Cardiac muscle cell (in vitro differentiated cells and primary cell): ENCODE results near the gene PDZRN3. TPM values are rescaled to one million over a fixed set of nuclear protein-coding genes. Genes with fewer than 3 reads are reported as not detected.

Experiments used
- DNase-seq, 2 donors: peaks; one replicate each; pipeline versions ENCODE4 v3.0.0 to v3.0.0-alpha.2; 2010 to 2017; ENCODE audit warnings: low read depth in 1 of 2, low spot score in 1 of 2
- H3K27ac ChIP-seq: fragments of 200-600 bp; sonication (generic); 2 replicates; pipeline ENCODE4 v1.5.1; 2016
- H3K27me3 ChIP-seq: fragments of 200-600 bp; sonication (generic); 2 replicates; pipeline ENCODE4 v1.6.0; 2016; ENCODE audit warnings: control low read depth
- H3K36me3 ChIP-seq: fragments of 200-600 bp; sonication (generic); 2 replicates; pipeline ENCODE4 v1.5.1; 2016; ENCODE audit warnings: control low read depth
- H3K4me1 ChIP-seq: fragments of 200-600 bp; sonication (generic); 2 replicates; pipeline ENCODE4 v1.8.1; 2017; ENCODE audit warnings: low read depth, mild to moderate bottlenecking, mixed run types
- H3K4me3 ChIP-seq: fragments of 200-600 bp; sonication (generic); 2 replicates; pipeline ENCODE4 v1.5.1; 2016; ENCODE audit warnings: mild to moderate bottlenecking
- H3K9me3 ChIP-seq: fragments of 200-600 bp; sonication (generic); 2 replicates; pipeline ENCODE4 v1.5.1; 2017; ENCODE audit warnings: low read depth, mild to moderate bottlenecking, control low read depth
- CTCF ChIP-seq: IDR thresholded peaks from 2 replicates; pipeline ENCODE4 v1.5.1; 2012; ENCODE audit warnings: low read depth, mild to moderate bottlenecking, low read length
- polyA plus RNA-seq: library from polyadenylated mRNA; unstranded; fragments of >200 nt; fragmentation: Nextera tagmentation; extraction: Ambion mirVana; gene quantifications from 2 replicates; pipeline ENCODE4 v1.2.1, GENCODE V29; 2016
- total RNA-seq: library from RNA; depleted of rRNA; stranded (reverse); fragments of >200 nt; gene quantifications from 2 replicates; pipeline ENCODE4 v1.2.3, GENCODE V29; 2016

The PDZRN3 gene
- total and polyA plus RNA-seq, 2 experiments from 2014 or later, result 63.9 to 94.7 TPM

DNA sequence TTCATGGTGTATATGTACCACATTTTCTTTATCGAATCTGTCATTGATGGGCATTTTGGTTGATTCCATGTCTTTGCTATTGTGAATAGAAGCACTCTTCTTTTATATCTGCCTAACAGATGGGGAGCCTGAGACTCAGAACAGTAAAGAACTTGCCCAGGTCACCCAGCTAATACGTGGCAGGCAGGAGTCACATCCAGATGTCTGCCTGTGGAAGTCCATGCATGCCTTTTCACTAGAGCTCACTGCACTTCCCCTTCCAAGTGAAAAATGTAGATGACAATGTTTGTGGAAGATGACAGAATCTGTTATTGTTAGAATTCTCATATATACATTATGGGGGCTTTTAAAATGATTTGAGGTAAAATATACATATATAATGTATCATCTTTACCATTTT lies 165.0 kb downstream of the PDZRN3 start:
- Histone ChIP-seq H3K36me3 (no peaks in the 10 kb centered on the region), H3K4me1 (no peaks in the 10 kb centered on the region), H3K27me3 (no peaks in the 10 kb centered on the region), H3K9me3 (no peaks in the 10 kb centered on the region), H3K27ac (no peak overlapping the region), H3K4me3 (no peak overlapping the region)
- DNase-seq, result no peak
- no peak for TF ChIP-seq CTCF

DNA sequence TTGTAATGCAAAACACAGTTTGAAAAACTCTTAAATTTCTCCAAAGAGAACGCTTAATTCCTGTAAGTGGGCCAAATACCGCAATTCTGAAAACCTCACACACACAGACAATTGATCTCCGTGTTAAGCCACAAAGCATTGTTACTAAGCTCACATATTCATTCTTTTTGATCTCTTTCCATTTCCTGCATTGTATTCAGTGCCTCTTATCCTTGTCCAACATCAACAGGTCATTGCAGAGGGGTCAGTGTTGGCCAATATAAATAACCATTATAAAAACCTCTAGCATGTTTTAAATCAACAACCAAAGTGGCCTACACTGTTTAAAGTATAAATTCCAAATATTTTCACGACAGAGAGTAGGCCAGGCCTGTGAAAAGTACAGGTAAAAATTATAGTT lies 171.1 kb downstream of the PDZRN3 start:
- no peaks in the 10 kb centered on the region for H3K9me3 ChIP-seq
- DNase-seq, result peak in 1 of 2 donors; percentile 22
- no peaks in the 10 kb centered on the region for H3K36me3 ChIP-seq
- no peak overlapping the region for H3K27ac ChIP-seq
- peaks cover 19% of the 10 kb centered on the region for H3K4me1 ChIP-seq
- TF ChIP-seq CTCF, result no peak
- H3K27me3 ChIP-seq, result no peaks in the 10 kb centered on the region
- H3K4me3 ChIP-seq, result no peak overlapping the region

DNA sequence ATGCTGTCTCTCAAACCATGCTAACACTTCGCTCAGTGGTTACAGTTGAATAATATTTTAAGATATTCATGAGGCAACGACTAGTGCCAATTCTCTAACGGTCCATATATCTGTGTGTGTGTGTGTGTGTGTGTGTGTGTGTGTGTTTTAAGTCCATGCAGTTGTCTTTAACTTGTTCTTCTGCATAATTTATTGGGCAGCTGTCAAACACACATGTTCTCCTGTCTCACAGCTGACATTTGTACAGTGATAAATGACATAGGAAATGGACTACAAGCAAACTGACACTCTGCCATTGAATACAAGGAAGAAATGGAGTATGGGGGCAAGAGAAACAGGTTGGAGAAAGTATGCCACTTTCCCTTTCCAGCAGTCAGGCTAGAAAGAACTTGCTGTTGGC lies 172.0 kb downstream of the PDZRN3 start:
- DNase-seq, result no peak
- no peak for TF ChIP-seq CTCF
- Histone ChIP-seq H3K27me3 (no peaks in the 10 kb centered on the region), H3K4me3 (no peak overlapping the region), H3K9me3 (no peaks in the 10 kb centered on the region), H3K27ac (peak overlapping the region; percentile 78), H3K4me1 (peaks cover 19% of the 10 kb centered on the region), H3K36me3 (no peaks in the 10 kb centered on the region)

DNA sequence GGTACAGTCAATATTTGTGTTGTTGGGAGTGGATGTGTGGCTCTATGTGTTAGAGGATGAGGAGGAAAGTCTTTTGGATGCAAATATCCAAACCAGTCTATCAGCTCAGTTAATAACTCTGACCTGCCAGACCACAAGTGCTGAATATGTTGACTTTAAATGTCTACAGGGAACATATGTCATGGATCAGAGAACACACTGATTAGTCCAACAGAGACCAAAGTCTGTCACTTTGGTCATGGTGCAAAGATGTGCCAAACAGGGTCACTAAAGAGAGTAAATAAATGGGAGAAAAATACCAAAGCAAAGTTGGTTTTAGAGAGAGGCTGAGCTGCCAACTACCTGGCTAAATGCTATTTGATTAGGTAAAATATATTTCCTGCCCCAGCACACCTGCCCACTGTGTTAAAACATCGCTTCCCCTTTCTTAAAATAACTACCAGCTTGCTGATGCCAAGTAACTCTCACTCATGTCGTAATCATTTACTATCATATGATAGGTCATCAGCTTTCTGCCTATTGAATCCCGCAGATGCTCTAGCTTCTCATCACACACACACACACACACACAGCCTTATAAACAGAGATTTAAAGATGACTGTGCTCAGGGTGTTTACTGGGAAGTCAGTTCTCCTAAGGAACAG lies 173.3 kb downstream of the PDZRN3 start:
- Histone ChIP-seq H3K27ac (peak overlapping the region; percentile 78), H3K9me3 (no peaks in the 10 kb centered on the region), H3K4me1 (peaks cover 25% of the 10 kb centered on the region), H3K36me3 (no peaks in the 10 kb centered on the region), H3K27me3 (no peaks in the 10 kb centered on the region), H3K4me3 (no peak overlapping the region)
- no peak for TF ChIP-seq CTCF
- DNase-seq, result no peak

GRCh38 chr3:73449774-73450173 lies 175.0 kb downstream of the PDZRN3 start:
- H3K36me3 ChIP-seq, result no peaks in the 10 kb centered on the region
- no peaks in the 10 kb centered on the region for H3K27me3 ChIP-seq
- no peaks in the 10 kb centered on the region for H3K9me3 ChIP-seq
- no peak overlapping the region for H3K27ac ChIP-seq
- H3K4me1 ChIP-seq, result peaks cover 29% of the 10 kb centered on the region
- H3K4me3 ChIP-seq, result no peak overlapping the region
- no peak for DNase-seq
- TF ChIP-seq CTCF, result no peak
